Measurements from ENCODE around the gene SCIMP.
"Not testable (repeated sequence)": the region's sequence is repeated elsewhere in the genome, so short reads cannot be mapped to it uniquely, and the experiment has no call there.

SCIMP gene

GRCh38 chr17:5184288-5184687 lies 50.4 kb downstream of the SCIMP start:
- H3K9me3 ChIP-seq: peaks cover 65% of the 10 kb centered on the region
- peaks cover 9% of the 10 kb centered on the region for H3K36me3 ChIP-seq (replicated peaks)
- DNase-seq (ENCODE audit: low spot score in 2 of 2): no peak
- no peaks in the 10 kb centered on the region for H3K4me1 ChIP-seq
- H3K4me3 ChIP-seq: no peak overlapping the region
- in situ Hi-C loops (cut with MboI; ENCODE audit: low sequenced_read_pairs): no loop called here
- no peaks in the 10 kb centered on the region for H3K27me3 ChIP-seq (ENCODE audit: low read depth)

- Histone ChIP-seq H3K36me3 (replicated peaks) (peaks cover 7% of the 10 kb centered on the region), H3K9me3 (peaks cover 68% of the 10 kb centered on the region), H3K27me3 (ENCODE audit: low read depth) (no peaks in the 10 kb centered on the region), H3K4me1 (no peaks in the 10 kb centered on the region), H3K4me3 (no peak overlapping the region)
- in situ Hi-C loops (cut with MboI; ENCODE audit: low sequenced_read_pairs): no loop called here
- DNase-seq (ENCODE audit: low spot score in 2 of 2): no peak
Observed at GRCh38 chr17:5183410-5183793, 51.3 kb downstream of the SCIMP start.

GRCh38 chr17:5182597-5183409 lies 51.9 kb downstream of the SCIMP start:
- H3K36me3 ChIP-seq (replicated peaks): peaks cover 7% of the 10 kb centered on the region
- H3K27me3 ChIP-seq (ENCODE audit: low read depth): no peaks in the 10 kb centered on the region
- DNase-seq (ENCODE audit: low spot score in 2 of 2): no peak
- in situ Hi-C loops (cut with MboI; ENCODE audit: low sequenced_read_pairs): no loop called here
- H3K4me1 ChIP-seq: no peaks in the 10 kb centered on the region
- H3K9me3 ChIP-seq: peaks cover 65% of the 10 kb centered on the region
- H3K4me3 ChIP-seq: no peak overlapping the region

- H3K4me3 ChIP-seq: no peak overlapping the region
- peaks cover 60% of the 10 kb centered on the region for H3K9me3 ChIP-seq
- H3K27me3 ChIP-seq (ENCODE audit: low read depth): no peaks in the 10 kb centered on the region
- no peak for DNase-seq (ENCODE audit: low spot score in 2 of 2)
- in situ Hi-C loops (cut with MboI; ENCODE audit: low sequenced_read_pairs): no loop called here
- peaks cover 3% of the 10 kb centered on the region; the same call in 1 of the 2 replicates for H3K36me3 ChIP-seq (replicated peaks)
- H3K4me1 ChIP-seq: no peaks in the 10 kb centered on the region
Observed at GRCh38 chr17:5181509-5182305, 53.0 kb downstream of the SCIMP start.

- H3K4me1 ChIP-seq: no peaks in the 10 kb centered on the region
- DNase-seq (ENCODE audit: low spot score in 2 of 2): no peak
- no peaks in the 10 kb centered on the region for H3K27me3 ChIP-seq (ENCODE audit: low read depth)
- H3K9me3 ChIP-seq: peaks cover 42% of the 10 kb centered on the region
- in situ Hi-C loops (cut with MboI; ENCODE audit: low sequenced_read_pairs): no loop called here
- H3K4me3 ChIP-seq: no peak overlapping the region
- peaks cover 1% of the 10 kb centered on the region; the same call in 1 of the 2 replicates for H3K36me3 ChIP-seq (replicated peaks)
Observed at GRCh38 chr17:5179003-5179402, 55.7 kb downstream of the SCIMP start.

- peaks cover 11% of the 10 kb centered on the region for H3K9me3 ChIP-seq
- H3K4me3 ChIP-seq; H3K27me3 ChIP-seq (ENCODE audit: low read depth); in situ Hi-C loops (cut with MboI; ENCODE audit: low sequenced_read_pairs); H3K4me1 ChIP-seq; DNase-seq (ENCODE audit: low spot score in 2 of 2); H3K36me3 ChIP-seq (replicated peaks): not testable (repeated sequence)
Observed at GRCh38 chr17:5175027-5175426, 59.6 kb downstream of the SCIMP start.

GRCh38 chr17:5165791-5166564 lies 68.7 kb downstream of the SCIMP start:
- in situ Hi-C loops (cut with MboI; ENCODE audit: low sequenced_read_pairs); H3K36me3 ChIP-seq (replicated peaks); H3K9me3 ChIP-seq; H3K27me3 ChIP-seq (ENCODE audit: low read depth); H3K4me1 ChIP-seq; DNase-seq (ENCODE audit: low spot score in 2 of 2); H3K4me3 ChIP-seq: not testable (repeated sequence)

- H3K9me3 ChIP-seq: no peaks in the 10 kb centered on the region
- no peaks in the 10 kb centered on the region for H3K27me3 ChIP-seq (ENCODE audit: low read depth)
- in situ Hi-C loops (cut with MboI; ENCODE audit: low sequenced_read_pairs): no loop called here
- no peaks in the 10 kb centered on the region for H3K4me1 ChIP-seq
- no peak overlapping the region for H3K4me3 ChIP-seq
- DNase-seq (ENCODE audit: low spot score in 2 of 2): no peak
- H3K36me3 ChIP-seq (replicated peaks): no peaks in the 10 kb centered on the region
Observed at GRCh38 chr17:5164436-5164835, 70.2 kb downstream of the SCIMP start.

DNA sequence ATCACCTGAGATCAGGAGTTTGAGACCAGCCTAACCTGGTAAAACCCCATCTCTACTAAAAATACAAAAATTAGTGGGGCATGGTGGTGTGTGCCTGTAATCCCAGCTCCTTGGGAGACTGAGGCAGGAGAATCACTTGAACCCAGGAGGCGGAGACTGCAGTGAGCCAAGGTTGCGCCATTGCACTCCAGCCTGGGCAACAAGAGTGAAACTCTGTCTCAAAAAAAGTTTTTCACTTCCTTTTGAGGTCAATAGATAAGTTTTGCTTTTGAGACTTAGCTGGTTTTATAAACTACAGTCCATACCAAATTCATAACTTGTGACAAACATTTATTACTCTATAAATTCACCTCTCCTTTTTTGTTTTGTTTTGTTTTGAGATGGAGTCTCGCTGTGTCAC lies 72.9 kb downstream of the SCIMP start:
- H3K36me3 ChIP-seq (replicated peaks); H3K9me3 ChIP-seq; H3K27me3 ChIP-seq (ENCODE audit: low read depth); H3K4me3 ChIP-seq; in situ Hi-C loops (cut with MboI; ENCODE audit: low sequenced_read_pairs); H3K4me1 ChIP-seq; DNase-seq (ENCODE audit: low spot score in 2 of 2): not testable (repeated sequence)

- H3K36me3 ChIP-seq (replicated peaks); in situ Hi-C loops (cut with MboI; ENCODE audit: low sequenced_read_pairs); DNase-seq (ENCODE audit: low spot score in 2 of 2); H3K4me3 ChIP-seq; H3K4me1 ChIP-seq; H3K27me3 ChIP-seq (ENCODE audit: low read depth); H3K9me3 ChIP-seq: not testable (repeated sequence)
Observed at GRCh38 chr17:5160702-5161101, 74.0 kb downstream of the SCIMP start.

Measured in HAP-1 (cell line).